H9 (cell line): ENCODE results near the gene ARHGEF9. TPM values are rescaled to one million over a fixed set of nuclear protein-coding genes. Genes with fewer than 3 reads are reported as not detected.

Experiments
- DNase-seq: peaks from one replicate; pipeline ENCODE4 v3.0.0-alpha.2; 2017
- H2AFZ ChIP-seq: one replicate; pipeline ENCODE4 v1.6.1; 2013; ENCODE audit warnings: mild to moderate bottlenecking, low read length, control low read depth, moderate library complexity
- H2AK5ac ChIP-seq: 2 replicates; pipeline ENCODE4 v1.6.1; 2013; ENCODE audit warnings: low read length, control low read depth, mixed read lengths; ENCODE audit not compliant: insufficient read length
- H2BK120ac ChIP-seq: one replicate; pipeline ENCODE4 v1.6.1; 2013; ENCODE audit warnings: low read depth, mild to moderate bottlenecking, low read length, control low read depth, inconsistent platforms; ENCODE audit not compliant: poor library complexity, severe bottlenecking
- H2BK12ac ChIP-seq: 2 replicates; pipeline ENCODE4 v1.6.1; 2013; ENCODE audit warnings: low read length, control low read depth, mixed read lengths, low read depth; ENCODE audit not compliant: insufficient read length
- H2BK15ac ChIP-seq: 2 replicates; pipeline ENCODE4 v1.6.1; 2013; ENCODE audit warnings: low read depth, low read length, control low read depth
- H2BK20ac ChIP-seq: one replicate; pipeline ENCODE4 v1.6.1; 2013; ENCODE audit warnings: low read depth, mild to moderate bottlenecking, low read length, control low read depth, inconsistent platforms; ENCODE audit not compliant: poor library complexity, severe bottlenecking
- H2BK5ac ChIP-seq: 2 replicates; pipeline ENCODE4 v1.6.1; 2013; ENCODE audit warnings: low read length, control low read depth, mixed read lengths; ENCODE audit not compliant: insufficient read length
- H3K14ac ChIP-seq: 2 replicates; pipeline ENCODE4 v1.6.1; 2013; ENCODE audit warnings: low read length, control low read depth; ENCODE audit not compliant: insufficient read depth
- H3K18ac ChIP-seq: 2 replicates; pipeline ENCODE4 v1.6.1; 2013; ENCODE audit warnings: low read depth, mild to moderate bottlenecking, mixed read lengths, low read length, control low read depth; ENCODE audit not compliant: insufficient read length
- H3K23ac ChIP-seq: 2 replicates; pipeline ENCODE4 v1.6.1; 2013; ENCODE audit warnings: low read length, control low read depth, mixed read lengths, low read depth; ENCODE audit not compliant: insufficient read length
- H3K23me2 ChIP-seq: 2 replicates; pipeline ENCODE4 v1.6.1; 2013; ENCODE audit warnings: low read depth, mild to moderate bottlenecking, mixed read lengths, low read length, control low read depth; ENCODE audit not compliant: insufficient read length, poor library complexity, severe bottlenecking
- H3K27ac ChIP-seq: 2 replicates; pipeline ENCODE4 v1.5.1; 2013; ENCODE audit warnings: low read length, control low read depth, mixed read lengths, low read depth; ENCODE audit not compliant: insufficient read length
- H3K27me3 ChIP-seq: 2 replicates; pipeline ENCODE4 v1.6.1; 2013; ENCODE audit warnings: low read length, control low read depth, inconsistent platforms; ENCODE audit not compliant: insufficient read depth
- H3K4ac ChIP-seq: 2 replicates; pipeline ENCODE4 v1.6.1; 2013; ENCODE audit warnings: low read depth, mild to moderate bottlenecking, control low read depth, inconsistent platforms, low read length, moderate library complexity
- H3K4me1 ChIP-seq: 2 replicates; pipeline ENCODE4 v1.6.1; 2013; ENCODE audit warnings: low read length, control low read depth, inconsistent platforms; ENCODE audit not compliant: insufficient read depth
- H3K4me2 ChIP-seq: 2 replicates; pipeline ENCODE4 v1.6.1; 2013; ENCODE audit warnings: low read length, control low read depth, mixed read lengths; ENCODE audit not compliant: insufficient read length, insufficient read depth
- H3K56ac ChIP-seq: 2 replicates; pipeline ENCODE4 v1.6.1; 2013; ENCODE audit warnings: low read depth, mild to moderate bottlenecking, mixed read lengths, low read length, control low read depth; ENCODE audit not compliant: insufficient read length
- H3K79me1 ChIP-seq: 2 replicates; pipeline ENCODE4 v1.6.1; 2013; ENCODE audit warnings: low read depth, mild to moderate bottlenecking, moderate library complexity, low read length, control low read depth, inconsistent platforms; ENCODE audit not compliant: insufficient read depth, poor library complexity, severe bottlenecking
- H3K79me2 ChIP-seq: 2 replicates; pipeline ENCODE4 v1.6.1; 2013; ENCODE audit warnings: low read length, control low read depth, inconsistent platforms; ENCODE audit not compliant: insufficient read depth
- H3K9ac ChIP-seq: 2 replicates; pipeline ENCODE4 v1.6.1; 2013; ENCODE audit warnings: low read length, control low read depth, mixed read lengths; ENCODE audit not compliant: insufficient read length; ENCODE audit errors: extremely low read depth
- H3K9me3 ChIP-seq: one replicate; pipeline ENCODE4 v1.6.1; 2013; ENCODE audit warnings: low read depth, low read length, inconsistent platforms; ENCODE audit not compliant: control insufficient read depth
- H3T11ph ChIP-seq: one replicate; pipeline ENCODE4 v1.6.1; 2013; ENCODE audit warnings: mild to moderate bottlenecking, low read length, control low read depth, inconsistent platforms
- H4K20me1 ChIP-seq: one replicate; pipeline ENCODE4 v1.6.1; 2013; ENCODE audit not compliant: control insufficient read depth, insufficient read length, insufficient read depth
- H4K5ac ChIP-seq: 2 replicates; pipeline ENCODE4 v1.6.1; 2013; ENCODE audit warnings: low read depth, mild to moderate bottlenecking, mixed read lengths, low read length, control low read depth; ENCODE audit not compliant: insufficient read length
- H4K8ac ChIP-seq: replicated peaks from 2 replicates; pipeline ENCODE4 v1.6.1; 2013; ENCODE audit warnings: low read length, control low read depth, mixed read lengths, low read depth; ENCODE audit not compliant: insufficient read length
- H4K91ac ChIP-seq: 2 replicates; pipeline ENCODE4 v1.6.1; 2013; ENCODE audit warnings: low read depth, mild to moderate bottlenecking, moderate library complexity, mixed read lengths, low read length, control low read depth; ENCODE audit not compliant: insufficient read length
- H3K27ac Mint-ChIP-seq, 3 experiments: 2 replicates in 2 of 3; 3 replicates in 1 of 3; pipeline ENCODE4 v1.8.0; 2020 to 2021; ENCODE audit warnings: mixed read lengths in 3 of 3, mild to moderate bottlenecking in 1 of 3, moderate library complexity in 1 of 3
- H3K27me3 Mint-ChIP-seq: 2 replicates; pipeline ENCODE4 v1.8.0; 2021; ENCODE audit warnings: low read depth, mild to moderate bottlenecking, moderate library complexity, mixed read lengths
- H3K36me3 Mint-ChIP-seq, 3 experiments: 2 replicates in 2 of 3; 3 replicates in 1 of 3; pipeline ENCODE4 v1.8.0; 2020 to 2021; ENCODE audit warnings: low read depth in 3 of 3, mixed read lengths in 3 of 3; ENCODE audit not compliant: insufficient read depth in 1 of 3
- H3K4me1 Mint-ChIP-seq, 2 experiments: 2 replicates each; pipeline ENCODE4 v1.8.0; 2020; ENCODE audit warnings: mixed read lengths in 2 of 2
- H3K4me3 Mint-ChIP-seq, 2 experiments: 2 replicates in 1 of 2; 3 replicates in 1 of 2; pipeline ENCODE4 v1.8.0; 2020 to 2021; ENCODE audit warnings: mild to moderate bottlenecking in 2 of 2, mixed read lengths in 2 of 2, moderate library complexity in 1 of 2
- H3K9me3 Mint-ChIP-seq, 2 experiments: 2 replicates in 1 of 2; 3 replicates in 1 of 2; pipeline ENCODE4 v1.8.0; 2020; ENCODE audit warnings: mild to moderate bottlenecking in 2 of 2, mixed read lengths in 2 of 2, moderate library complexity in 1 of 2
- CTCF ChIP-seq: fragments of 200-600 bp; sonication (generic); conservative IDR thresholded peaks from 3 replicates; pipeline ENCODE4 v1.8.0; 2021; ENCODE audit warnings: antibody characterized with exemption, mild to moderate bottlenecking
- WGBS: extraction: QIAGEN DNeasy Blood & Tissue Kit; methylation state at CpG from one replicate; pipeline ENCODE4 v1.1.7; 2013; ENCODE audit warnings: missing lambda C conversion rate, low lambda C conversion rate, mixed read lengths; ENCODE audit not compliant: insufficient read length; ENCODE audit errors: extremely low coverage; 5-methylcytosine and 5-hydroxymethylcytosine counted together
- total RNA-seq: library from RNA; stranded (reverse); gene quantifications from 2 replicates; pipeline ENCODE4 v1.2.1, GENCODE V29; 2021

Gene ARHGEF9
- total RNA-seq, 1 experiment from 2014 or later = 26.4 TPM

GRCh38 chrX:63679432-63679831 is 105.6 kb downstream of the ARHGEF9 start:
- no peak overlapping the region for H3K4ac ChIP-seq
- H3K9me3 ChIP-seq = peaks cover 45% of the 10 kb centered on the region
- H2BK20ac ChIP-seq = no peak overlapping the region
- no peak for TF ChIP-seq CTCF
- H3T11ph ChIP-seq = no peak overlapping the region
- no peak for DNase-seq
- no peak overlapping the region for H4K5ac ChIP-seq
- no peaks in the 10 kb centered on the region for H3K27me3 Mint-ChIP-seq
- H3K79me1 ChIP-seq = no peaks in the 10 kb centered on the region
- H4K8ac ChIP-seq = no peak overlapping the region
- no peak overlapping the region for H3K9ac ChIP-seq
- H2AFZ ChIP-seq = no peak overlapping the region
- WGBS = no CpG with 5 or more reads among the region's 3 CpGs
- no peak overlapping the region for H3K4me3 Mint-ChIP-seq
- no peak overlapping the region for H3K14ac ChIP-seq
- H3K56ac ChIP-seq = no peak overlapping the region
- no peak overlapping the region for H2BK15ac ChIP-seq
- H3K4me1 ChIP-seq = no peaks in the 10 kb centered on the region
- no peak overlapping the region for H3K27ac Mint-ChIP-seq
- H3K4me1 Mint-ChIP-seq = peaks cover 0 to 4% of the 10 kb centered on the region in 2 experiments; a peak in 1 of 4 replicates
- H4K20me1 ChIP-seq = no peaks in the 10 kb centered on the region
- H3K27me3 ChIP-seq = no peaks in the 10 kb centered on the region
- H3K4me2 ChIP-seq = no peak overlapping the region
- H2BK12ac ChIP-seq = no peak overlapping the region
- H3K79me2 ChIP-seq = no peaks in the 10 kb centered on the region
- no peak overlapping the region for H4K91ac ChIP-seq
- H2BK5ac ChIP-seq = no peak overlapping the region
- peaks cover 64 to 72% of the 10 kb centered on the region in 2 experiments for H3K9me3 Mint-ChIP-seq
- H2BK120ac ChIP-seq = no peak overlapping the region
- no peak overlapping the region for H3K18ac ChIP-seq
- H3K23ac ChIP-seq = no peak overlapping the region
- H3K23me2 ChIP-seq = no peaks in the 10 kb centered on the region
- H2AK5ac ChIP-seq = no peak overlapping the region
- H3K36me3 Mint-ChIP-seq = peaks cover 36 to 66% (median 45%) of the 10 kb centered on the region in 3 experiments
- H3K27ac ChIP-seq = no peak overlapping the region
